Measurements from ENCODE around the gene CDH12.
"Not testable (repeated sequence)": the region's sequence is repeated elsewhere in the genome, so short reads cannot be mapped to it uniquely, and the experiment has no call there.

CDH12 gene

DNA sequence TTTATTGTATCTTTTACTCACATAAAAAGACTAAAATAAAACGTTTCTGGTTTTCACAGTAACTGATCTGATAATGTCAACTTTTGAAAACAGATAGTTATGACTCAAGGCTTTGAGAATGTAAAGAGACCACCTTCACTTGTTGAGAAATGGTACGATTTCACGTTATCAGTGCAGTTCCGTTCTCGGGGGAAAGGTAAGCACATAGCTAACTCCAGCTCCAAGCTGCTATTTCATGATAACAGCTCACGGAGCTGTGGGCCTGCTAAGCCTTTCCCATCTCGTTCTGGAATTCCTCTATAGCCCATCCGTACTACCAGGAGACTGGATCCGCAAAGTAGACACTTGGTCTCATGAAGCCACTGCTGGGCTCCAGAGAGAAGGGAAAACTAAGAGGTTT is 701.3 kb downstream of the CDH12 start:
- DNase-seq (ENCODE audit: low read depth) = not testable (repeated sequence)

DNA sequence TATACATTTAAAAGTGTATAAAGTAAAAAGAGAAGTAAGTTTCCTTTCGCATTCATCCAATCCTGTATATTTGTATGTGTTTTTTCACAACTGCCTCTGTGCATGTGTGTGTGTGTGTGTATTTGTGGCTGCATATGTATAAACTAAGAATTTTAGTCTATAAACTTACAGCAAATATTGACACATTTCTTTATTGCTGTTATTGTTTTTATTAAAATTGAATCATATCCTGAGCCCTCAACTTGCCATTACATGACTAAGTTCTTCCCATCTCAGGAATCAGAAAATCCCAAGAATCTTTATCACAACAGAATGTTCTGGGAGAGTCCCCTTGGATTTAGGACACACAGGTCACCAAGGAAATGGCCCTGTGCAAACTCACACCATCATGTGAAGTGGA is 712.7 kb downstream of the CDH12 start:
- DNase-seq (ENCODE audit: low read depth) = not testable (repeated sequence)

DNA sequence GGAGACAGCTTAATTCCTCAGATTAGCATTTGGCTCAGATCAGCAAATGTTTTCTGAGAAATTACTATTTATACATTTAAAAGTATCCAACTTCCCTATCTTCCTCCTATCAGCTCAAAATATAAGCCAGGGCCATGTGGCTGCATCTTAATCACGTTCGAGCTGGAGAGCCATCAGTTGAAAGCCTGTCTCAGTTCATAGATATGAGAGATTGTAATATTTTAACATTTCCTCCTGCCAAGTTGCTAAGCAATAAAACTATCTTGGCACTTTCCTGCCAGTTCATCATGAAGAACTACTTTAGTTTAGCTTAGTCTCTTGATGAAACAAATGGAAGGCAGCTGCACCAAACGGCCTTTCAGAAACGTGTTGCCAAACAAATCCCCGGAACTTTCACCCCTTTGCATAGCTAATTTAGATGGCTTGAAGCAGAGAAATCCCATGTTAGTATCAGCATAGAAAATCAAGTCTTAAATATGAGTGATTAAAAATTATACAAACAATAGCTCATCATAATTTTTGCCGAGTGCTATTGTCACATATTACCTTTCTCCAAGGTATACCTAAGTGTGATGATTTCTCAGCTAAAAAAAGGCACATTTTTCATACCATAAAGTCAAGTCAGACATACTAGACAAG is 713.4 kb downstream of the CDH12 start:
- DNase-seq (ENCODE audit: low read depth) = not testable (repeated sequence)

DNA sequence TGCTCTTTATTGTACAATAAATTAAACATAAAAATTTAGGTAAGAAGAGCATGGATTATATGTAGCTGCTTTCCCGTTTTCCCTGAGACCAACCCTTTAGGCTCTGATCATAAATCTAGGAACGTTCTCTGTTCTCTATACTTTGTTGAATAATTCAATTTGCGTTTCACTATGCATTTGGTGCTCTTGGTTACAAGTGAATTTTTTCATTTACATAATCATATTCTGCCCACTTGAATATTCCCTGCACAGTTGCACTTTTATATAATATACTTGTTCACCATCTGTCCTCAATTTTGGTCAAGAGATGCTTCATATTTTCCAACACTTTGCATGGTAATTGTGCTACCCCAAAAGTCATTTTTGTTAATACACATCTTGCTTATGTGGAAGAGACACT is 741.8 kb downstream of the CDH12 start:
- DNase-seq (ENCODE audit: low read depth) = no peak

DNA sequence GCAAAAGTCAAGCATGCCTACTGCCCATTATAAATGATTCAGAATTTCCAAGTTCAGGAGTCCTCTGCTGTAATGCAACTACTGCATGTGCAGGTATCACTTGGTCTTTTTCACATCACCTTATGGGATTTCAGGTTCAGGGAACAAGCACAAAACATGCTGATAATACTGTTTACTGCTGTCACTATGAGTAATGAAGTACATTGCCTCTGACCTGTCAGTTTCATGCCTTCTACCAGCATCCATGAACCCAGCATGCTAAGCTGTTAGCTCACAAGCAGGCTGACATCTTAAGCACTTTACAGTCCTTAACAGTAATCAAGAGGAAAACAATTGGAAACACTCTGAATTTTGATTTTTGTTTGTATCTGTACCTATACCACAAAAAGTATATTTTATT is 743.8 kb downstream of the CDH12 start:
- DNase-seq (ENCODE audit: low read depth) = no peak

DNA sequence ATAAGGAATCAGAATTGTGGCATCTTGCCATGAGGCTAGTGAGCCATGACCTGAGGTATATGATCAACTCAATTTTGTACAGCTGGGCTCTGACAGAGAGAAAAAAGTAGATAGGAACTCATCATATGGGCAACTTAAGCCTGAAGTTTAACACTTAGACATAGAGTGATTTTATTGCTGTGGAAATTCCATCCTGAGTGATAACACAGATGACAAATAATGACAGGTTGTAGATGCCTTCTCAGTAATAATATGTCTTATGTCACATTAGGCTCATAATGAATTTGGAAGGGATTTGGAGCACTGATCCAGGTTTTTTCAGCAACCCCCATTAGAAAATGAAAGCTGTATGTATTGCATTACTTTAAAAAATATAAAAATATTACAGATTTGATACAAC is 744.6 kb downstream of the CDH12 start:
- DNase-seq (ENCODE audit: low read depth) = no peak

DNA sequence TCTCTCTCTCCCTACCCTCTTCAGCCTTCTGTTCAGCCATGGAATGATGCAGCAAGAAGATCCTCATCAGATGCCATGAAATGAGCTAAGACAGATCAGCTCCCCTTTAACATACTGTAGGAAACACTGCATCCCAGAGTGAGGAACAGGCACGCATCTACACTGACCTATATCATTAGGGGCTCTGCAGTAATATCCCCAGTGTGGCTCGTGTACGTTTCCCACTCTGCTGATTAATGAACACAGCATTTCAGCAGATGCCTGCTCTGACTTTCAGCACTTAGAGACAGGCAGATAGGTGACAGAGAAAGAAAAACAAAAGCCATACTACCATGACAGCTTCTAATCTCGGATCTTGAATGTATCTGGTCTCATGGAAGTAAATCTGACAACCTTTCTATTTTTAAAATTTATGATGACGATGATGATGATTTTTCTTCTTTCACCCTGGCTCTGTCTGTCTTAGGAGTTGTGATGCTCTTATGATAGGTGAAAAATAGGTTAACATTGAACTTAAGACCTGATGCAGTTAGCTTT is 750.3 kb downstream of the CDH12 start:
- DNase-seq (ENCODE audit: low read depth) = no peak

DNA sequence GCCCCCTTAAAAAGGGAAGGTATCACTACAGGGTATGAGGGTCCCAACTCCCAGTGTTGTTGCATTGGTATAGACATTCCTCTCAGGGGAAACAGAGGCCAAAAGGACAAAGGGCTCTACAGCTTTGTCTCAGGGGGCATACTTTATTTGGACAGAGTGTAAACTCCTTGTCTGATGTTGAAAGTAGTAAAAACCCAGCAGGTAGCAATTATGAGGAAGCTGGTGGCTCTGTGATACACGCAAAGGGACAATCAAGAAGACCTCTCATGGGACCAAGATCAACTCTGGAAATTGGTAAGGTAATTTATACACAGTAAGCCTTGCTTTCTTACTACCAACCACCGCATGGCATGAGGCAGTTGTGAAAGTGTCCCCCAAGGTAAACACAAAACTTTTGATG is 764.6 kb downstream of the CDH12 start:
- no peak for DNase-seq (ENCODE audit: low read depth)

DNA sequence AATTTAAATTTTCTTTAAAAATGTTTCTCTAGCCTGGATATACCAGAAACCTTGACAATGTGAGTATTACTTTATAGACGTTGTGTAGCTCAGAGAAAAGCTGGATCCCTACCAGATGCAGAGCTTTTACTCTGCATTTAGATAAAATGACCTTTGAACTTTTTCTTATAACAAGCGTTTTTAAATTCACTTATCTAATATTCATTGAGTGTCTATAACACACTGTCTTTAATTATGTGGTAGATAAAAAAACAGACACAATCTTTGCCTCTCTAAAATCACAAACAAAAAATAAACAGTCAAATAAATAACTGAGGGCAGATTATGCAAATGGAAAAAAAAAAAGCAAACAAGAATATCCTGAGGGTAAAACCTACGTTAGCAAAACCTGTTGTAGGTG is 773.6 kb downstream of the CDH12 start:
- DNase-seq (ENCODE audit: low read depth) = no peak

DNA sequence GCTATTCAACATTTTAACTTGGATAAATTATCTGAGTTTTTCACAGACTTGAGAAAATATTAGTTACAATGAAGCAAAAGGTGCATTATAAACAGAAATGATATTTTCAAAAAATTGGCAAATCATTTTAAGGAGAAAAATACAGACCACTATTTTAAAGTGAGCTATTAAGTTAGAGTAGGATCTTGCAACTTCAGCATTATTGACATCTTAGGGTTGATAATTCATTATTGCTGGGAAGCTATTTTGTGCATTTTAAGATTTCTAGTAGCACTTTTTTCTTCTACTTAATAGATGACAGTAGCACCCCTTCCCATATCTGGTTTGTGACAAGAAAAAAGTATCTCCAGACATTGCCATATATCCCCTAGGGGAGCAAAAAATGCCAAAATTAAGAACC is 774.1 kb downstream of the CDH12 start:
- no peak for DNase-seq (ENCODE audit: low read depth)

DNA sequence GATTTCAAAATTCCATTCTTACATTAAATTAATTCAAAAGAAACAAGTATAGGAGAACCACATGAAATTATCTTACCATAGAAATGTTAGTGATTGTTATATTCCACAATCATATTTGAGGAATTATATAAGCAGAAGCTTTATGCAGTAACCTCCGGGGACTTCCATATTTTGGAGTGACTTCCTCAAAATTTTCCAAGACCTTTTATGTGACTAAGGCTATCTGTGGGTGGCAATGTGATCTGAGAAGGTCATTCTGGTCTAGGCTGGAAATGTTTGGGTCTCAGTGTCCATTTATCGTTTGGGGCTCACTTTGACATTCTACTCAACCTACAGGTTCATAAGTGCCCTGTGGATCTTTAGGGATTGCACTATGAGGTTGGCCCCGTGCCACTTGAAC is 776.6 kb downstream of the CDH12 start:
- DNase-seq (ENCODE audit: low read depth) = no peak

DNA sequence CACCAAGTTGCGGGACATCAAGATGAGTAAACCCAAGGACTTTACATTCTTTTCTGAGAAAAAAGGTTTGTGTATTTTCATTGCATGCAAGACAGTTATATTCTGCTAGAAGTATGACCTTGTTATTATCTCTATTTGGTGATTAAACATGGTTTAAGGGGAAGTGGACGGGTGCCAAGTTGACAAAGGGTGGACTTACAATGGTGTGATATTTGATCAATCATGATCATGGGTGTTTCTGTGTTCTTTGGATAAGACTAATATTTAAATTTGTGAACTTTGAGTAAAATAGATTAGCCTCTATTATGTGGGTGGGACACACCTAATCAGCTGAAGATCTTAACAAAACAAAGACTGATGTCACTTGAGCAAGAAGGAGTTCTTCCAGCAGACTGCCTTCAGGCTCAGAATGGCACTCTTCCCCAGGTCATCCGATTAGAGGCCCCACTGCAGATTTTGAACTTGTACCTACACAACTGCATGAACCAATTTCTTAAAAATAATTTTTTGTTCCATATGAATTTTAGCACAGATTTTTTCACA is 782.9 kb downstream of the CDH12 start:
- DNase-seq (ENCODE audit: low read depth) = no peak

DNA sequence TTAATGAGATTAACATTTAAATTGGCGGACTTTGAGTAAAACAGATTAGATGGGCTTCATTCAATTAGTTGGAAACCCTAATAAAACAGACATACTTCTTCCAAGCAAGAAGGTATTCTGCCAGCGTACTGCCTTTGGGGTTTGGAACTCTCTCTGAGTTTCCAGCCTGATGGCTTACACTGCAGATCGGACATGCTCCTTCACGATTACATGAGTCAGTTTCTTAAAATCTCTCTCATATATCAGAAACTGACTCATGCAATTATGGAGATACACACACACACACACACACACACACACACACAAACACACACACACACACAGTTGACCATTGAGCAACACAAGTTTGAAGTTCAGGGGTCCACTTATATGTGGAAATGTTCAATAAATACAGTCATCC is 789.4 kb downstream of the CDH12 start:
- no peak for DNase-seq (ENCODE audit: low read depth)

DNA sequence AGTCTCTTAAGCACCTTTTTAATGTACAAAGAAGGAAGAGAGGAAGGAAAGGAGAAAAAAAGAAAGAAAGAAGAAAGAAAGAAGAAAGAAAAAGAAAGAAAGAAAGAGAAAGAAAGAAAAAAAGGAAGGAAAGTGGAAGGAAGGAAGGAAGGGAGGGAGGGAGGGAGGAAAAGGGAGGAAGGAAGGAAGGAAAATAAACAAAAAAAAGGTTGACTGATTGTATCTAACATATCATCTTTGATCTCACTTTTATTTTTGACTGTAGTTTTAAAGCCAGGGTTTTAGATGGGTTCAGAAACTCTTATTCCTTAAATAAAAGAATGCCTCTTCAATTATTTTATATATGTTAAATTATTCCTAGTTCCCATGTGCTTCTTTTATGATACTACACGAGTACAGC is 794.5 kb downstream of the CDH12 start:
- DNase-seq (ENCODE audit: low read depth) = no peak

DNA sequence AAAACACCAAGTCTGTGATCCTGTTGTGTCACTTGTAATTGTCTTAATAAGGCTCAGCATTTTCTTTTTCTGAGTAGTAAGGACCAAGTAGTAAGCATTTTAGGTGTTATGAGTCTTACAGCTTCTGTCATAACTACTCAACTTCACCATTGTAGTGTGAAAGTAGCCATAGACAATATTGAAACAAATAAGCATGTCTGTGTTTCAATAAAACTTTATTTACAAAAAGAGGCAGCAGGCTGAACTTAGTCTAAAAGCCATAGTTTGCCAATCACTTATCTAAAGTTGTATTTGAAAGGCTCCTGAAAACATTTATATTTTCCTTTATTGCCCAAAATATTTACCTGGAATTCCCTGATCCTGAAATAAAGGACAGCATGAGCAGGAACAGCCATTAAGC is 796.1 kb downstream of the CDH12 start:
- DNase-seq (ENCODE audit: low read depth) = no peak

DNA sequence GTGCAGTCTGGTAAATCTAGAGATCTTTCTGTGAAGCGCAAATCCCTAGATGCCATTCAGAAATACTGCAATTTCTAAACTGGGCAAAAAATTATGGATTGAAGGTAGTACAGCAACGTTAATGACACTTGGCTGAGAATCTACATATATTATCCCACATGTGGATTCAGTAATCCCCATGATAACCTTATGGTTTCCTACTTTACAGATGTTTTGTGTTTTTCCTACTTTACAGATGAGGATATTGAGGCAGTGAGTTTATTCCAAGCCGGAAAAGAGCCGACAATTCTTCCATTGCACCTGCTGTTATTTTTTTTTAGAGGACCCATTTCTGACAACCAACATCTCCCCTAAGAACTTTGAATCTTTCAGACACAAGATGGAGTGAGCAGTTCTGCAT is 796.5 kb downstream of the CDH12 start:
- no peak for DNase-seq (ENCODE audit: low read depth)

DNA sequence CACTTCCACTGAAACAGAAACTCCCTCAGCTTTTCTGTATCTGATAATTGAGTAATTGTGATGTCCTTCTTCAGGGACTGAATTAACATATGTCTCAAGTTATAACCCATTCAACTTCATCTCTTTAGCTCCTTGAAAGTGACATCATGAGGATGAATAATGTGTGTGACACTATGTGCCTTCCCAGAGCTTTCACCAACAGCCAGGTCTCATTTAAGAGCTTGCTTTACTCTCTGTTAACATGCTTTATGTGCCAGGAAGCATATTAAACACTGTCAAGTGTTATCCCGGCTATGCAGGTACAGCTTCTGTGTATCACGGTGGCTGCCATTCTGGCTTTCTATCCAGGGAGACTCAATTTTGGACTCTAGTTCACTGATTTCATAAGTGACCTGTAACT is 799.9 kb downstream of the CDH12 start:
- DNase-seq (ENCODE audit: low read depth) = no peak

DNA sequence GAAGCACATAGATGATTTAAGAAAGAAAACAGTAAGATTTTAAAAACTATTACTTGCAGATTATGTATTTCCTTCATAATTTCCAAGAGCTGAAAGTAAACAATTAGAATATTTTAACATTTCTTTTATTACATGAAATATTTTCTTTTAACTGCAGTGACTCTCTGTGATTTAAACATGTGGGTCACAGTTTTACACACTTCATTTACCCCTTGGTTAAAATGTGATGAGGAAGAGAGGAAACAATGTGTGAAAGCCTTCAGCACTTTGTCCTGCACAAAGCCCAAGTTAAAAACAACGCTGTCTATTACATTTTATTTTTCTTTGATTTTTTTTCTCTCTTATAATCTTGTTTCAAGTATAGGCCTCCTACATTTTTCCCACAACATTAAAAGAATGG is 801.3 kb downstream of the CDH12 start:
- no peak for DNase-seq (ENCODE audit: low read depth)

DNA sequence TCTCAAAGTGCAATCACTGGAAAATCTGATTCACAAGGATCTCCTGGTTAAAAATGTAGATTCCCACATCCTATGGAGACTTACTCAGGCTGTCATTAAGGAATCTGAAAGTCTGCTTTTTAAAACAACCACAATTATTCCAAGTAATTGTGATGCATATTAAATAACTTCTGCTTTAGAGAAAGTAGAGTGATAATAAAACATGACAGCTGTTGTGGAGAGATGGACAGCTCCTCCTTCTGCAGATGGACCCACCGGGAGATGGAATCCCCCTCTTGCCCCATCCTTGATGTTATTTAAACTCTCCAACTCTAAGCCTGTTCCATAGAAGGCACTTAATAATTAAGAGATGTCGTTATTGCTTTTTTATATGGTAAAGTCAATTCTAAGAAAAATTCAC is 802.2 kb downstream of the CDH12 start:
- no peak for DNase-seq (ENCODE audit: low read depth)

DNA sequence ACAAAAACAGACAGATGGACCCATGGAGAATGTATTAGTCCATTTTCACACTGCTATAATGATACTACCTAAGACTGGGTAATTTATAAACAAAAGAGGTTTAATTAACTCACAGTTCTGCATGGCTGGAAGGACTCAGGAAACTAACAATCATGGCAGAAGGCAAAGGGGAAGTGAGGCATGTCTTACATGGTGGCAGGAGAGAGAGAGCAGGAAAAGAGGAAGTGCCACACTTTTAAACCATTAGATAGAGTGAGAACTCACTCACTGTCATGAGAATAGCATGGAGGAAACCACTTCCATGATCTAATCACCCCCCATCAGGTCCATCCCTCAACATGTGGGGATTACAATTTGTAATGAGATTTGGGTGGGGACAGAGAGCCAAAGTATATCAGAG is 808.9 kb downstream of the CDH12 start:
- DNase-seq (ENCODE audit: low read depth) = no peak

DNA sequence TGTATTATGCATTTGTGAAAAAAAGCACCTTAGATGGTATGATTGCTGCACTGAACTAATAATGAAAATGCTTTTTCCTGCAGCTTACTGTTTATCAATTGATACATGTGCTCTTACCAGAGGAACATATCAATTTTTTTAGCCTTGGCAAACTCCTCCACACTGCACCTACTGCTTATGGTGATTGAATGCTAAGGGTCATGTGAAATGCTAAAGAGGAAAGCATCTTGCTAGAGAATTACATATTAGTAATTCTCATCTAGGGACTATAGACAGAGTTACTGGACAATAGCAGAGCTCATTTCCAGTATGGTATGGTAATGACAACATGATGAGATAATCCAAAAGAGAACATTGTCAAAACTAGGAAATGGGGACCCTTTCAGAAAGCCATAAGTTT is 817.1 kb downstream of the CDH12 start:
- DNase-seq (ENCODE audit: low read depth) = no peak

DNA sequence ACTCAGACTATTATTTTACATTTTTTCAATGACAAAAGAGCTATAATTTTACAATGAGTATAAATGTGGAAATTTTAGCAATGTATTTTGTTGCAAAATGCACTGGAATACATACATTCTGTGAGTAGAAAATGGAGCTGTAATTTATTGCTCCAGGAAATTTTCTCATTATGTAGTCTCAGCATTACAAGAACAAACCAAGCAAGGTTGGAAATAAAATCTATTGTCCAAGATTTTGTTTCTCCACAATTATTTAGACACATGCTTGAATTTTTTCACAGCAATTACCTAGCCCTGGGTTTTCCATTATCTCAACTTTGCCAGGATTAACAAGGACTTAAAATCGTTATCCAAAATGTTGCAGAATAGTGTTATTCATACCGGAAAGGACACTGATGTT is 820.1 kb downstream of the CDH12 start:
- no peak for DNase-seq (ENCODE audit: low read depth)

DNA sequence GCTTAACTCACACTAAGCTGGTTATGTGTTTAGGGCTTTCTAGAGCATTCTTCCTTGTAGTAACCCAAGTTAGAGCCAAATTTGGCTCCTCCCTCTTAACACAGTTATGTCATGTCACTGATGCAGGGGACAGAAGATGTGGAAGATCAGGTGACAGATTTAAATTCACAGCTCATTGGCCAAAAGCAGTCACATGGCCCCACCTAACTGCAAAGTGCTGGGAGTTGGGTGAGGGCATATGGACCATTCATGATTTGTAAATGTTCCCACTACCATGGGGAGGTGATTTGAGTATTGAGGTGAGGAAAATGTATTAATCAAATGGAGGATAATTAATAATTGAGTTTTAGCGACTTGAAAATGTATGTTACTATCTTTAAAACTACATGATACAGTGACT is 829.4 kb downstream of the CDH12 start:
- DNase-seq (ENCODE audit: low read depth) = no peak

DNA sequence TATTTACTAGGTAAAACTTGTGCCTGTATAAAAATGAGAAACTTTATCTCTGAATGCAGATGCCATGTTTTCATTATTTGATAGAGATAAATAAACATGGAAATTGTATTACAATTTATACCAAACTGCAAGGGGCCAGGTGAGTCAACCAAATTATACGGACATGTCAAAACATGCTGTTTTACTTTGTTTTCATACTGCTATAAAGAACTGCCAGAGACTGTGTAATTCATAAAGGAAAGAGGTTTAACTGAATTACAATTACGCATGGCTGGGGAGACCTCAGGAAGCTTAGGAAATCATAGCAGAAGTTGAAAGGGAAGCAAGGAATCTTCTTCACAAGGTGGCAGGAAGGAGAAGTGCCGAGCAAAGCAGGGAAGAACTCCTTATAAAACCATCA is 840.3 kb downstream of the CDH12 start:
- DNase-seq (ENCODE audit: low read depth) = not testable (repeated sequence)

Measured in GM04504 (cell line).